ENCODE data around the gene IL19.

IL19 gene

GRCh38 chr1:206770531-206771337 lies at the start of gene IL19:
Gene IL19 (plus strand): TSS chr1:206770773. CDS start chr1:206836663, 65,890 bp downstream.
- no peak for DNase-seq (ENCODE audit: low read depth in 2 of 2)

- no peak for DNase-seq (ENCODE audit: low read depth in 2 of 2)
These were observed 49.1 kb upstream of the IL19 start for GRCh38 chr1:206721454-206721853.

- no peak for DNase-seq (ENCODE audit: low read depth in 2 of 2)
These were observed 47.7 kb upstream of the IL19 start for GRCh38 chr1:206722751-206723461.

- no peak for DNase-seq (ENCODE audit: low read depth in 2 of 2)
These were observed 47.1 kb upstream of the IL19 start for GRCh38 chr1:206723462-206723804.

GRCh38 chr1:206723805-206724472 lies 46.6 kb upstream of the IL19 start:
- DNase-seq (ENCODE audit: low read depth in 2 of 2): no peak

GRCh38 chr1:206725109-206725963 lies 45.2 kb upstream of the IL19 start:
- DNase-seq (ENCODE audit: low read depth in 2 of 2): peak in 1 of 2 donors; percentile 63

GRCh38 chr1:206727981-206728696 lies 42.4 kb upstream of the IL19 start:
- DNase-seq (ENCODE audit: low read depth in 2 of 2): no peak

GRCh38 chr1:206728697-206728987 lies 41.9 kb upstream of the IL19 start:
- no peak for DNase-seq (ENCODE audit: low read depth in 2 of 2)

GRCh38 chr1:206729050-206729449 lies 41.5 kb upstream of the IL19 start:
- DNase-seq (ENCODE audit: low read depth in 2 of 2): no peak

GRCh38 chr1:206729507-206729906 lies 41.1 kb upstream of the IL19 start:
- DNase-seq (ENCODE audit: low read depth in 2 of 2): no peak

GRCh38 chr1:206732508-206732907 lies 38.1 kb upstream of the IL19 start:
- DNase-seq (ENCODE audit: low read depth in 2 of 2): no peak

- no peak for DNase-seq (ENCODE audit: low read depth in 2 of 2)
These were observed 37.6 kb upstream of the IL19 start for GRCh38 chr1:206732992-206733391.

- DNase-seq (ENCODE audit: low read depth in 2 of 2): peak; percentile 76 to 84
These were observed 36.0 kb upstream of the IL19 start for GRCh38 chr1:206734499-206735142.

- DNase-seq (ENCODE audit: low read depth in 2 of 2): no peak
These were observed 35.0 kb upstream of the IL19 start for GRCh38 chr1:206735553-206736031.

GRCh38 chr1:206736878-206737728 lies 33.5 kb upstream of the IL19 start:
- no peak for DNase-seq (ENCODE audit: low read depth in 2 of 2)

GRCh38 chr1:206737729-206738201 lies 32.8 kb upstream of the IL19 start:
- DNase-seq (ENCODE audit: low read depth in 2 of 2): no peak

GRCh38 chr1:206738370-206739366 lies 31.9 kb upstream of the IL19 start:
- DNase-seq (ENCODE audit: low read depth in 2 of 2): no peak

GRCh38 chr1:206739411-206740076 lies 31.0 kb upstream of the IL19 start:
- DNase-seq (ENCODE audit: low read depth in 2 of 2): no peak

All from stimulated activated CD4-positive, alpha-beta T cell treated with anti-CD3 and anti-CD28 coated beads, Interleukin-4, amount 100 ng/mL, for 48 hours (primary cell).